Loucy (cell line): Measurements from ENCODE around the gene TET2.

ENCODE experiments used
- CTCF ChIP-seq: fragments of 200-600 bp; sonication (generic); conservative IDR thresholded peaks from 2 replicates; pipeline ENCODE4 v1.5.1; 2014; ENCODE audit warnings: mild to moderate bottlenecking, antibody characterized with exemption, low read length
- EZH2phosphoT487 ChIP-seq: fragments of 200-600 bp; IDR thresholded peaks from 2 replicates; pipeline ENCODE4 v1.6.1; 2018; ENCODE audit warnings: antibody characterized with exemption, mild to moderate bottlenecking, moderate library complexity, borderline replicate concordance

- TF ChIP-seq CTCF, result no peak
- TF ChIP-seq EZH2phosphoT487, result no peak
These were observed 3.1 kb downstream of the TET2 start for GRCh38 chr4:105149771-105150170.
